LNCAP (cell line): ENCODE results near the gene WFDC5.

ENCODE experiments used
- CTCF ChIP-seq: fragments of 450-650 bp; IDR thresholded peaks from 2 replicates; pipeline ENCODE4 v1.5.1; 2017; ENCODE audit warnings: mild to moderate bottlenecking

WFDC5 gene

GRCh38 chr20:45152405-45152804 lies 37.4 kb upstream of the WFDC5 start:
- TF ChIP-seq CTCF, result no peak

- TF ChIP-seq CTCF, result no peak
Observed at GRCh38 chr20:45149062-45149461, 34.1 kb upstream of the WFDC5 start.

- TF ChIP-seq CTCF, result no peak
Observed at GRCh38 chr20:45140836-45141235, 25.9 kb upstream of the WFDC5 start.

GRCh38 chr20:45138561-45139300 lies 23.8 kb upstream of the WFDC5 start:
- TF ChIP-seq CTCF, result peak; percentile 82

GRCh38 chr20:45136911-45137310 lies 21.9 kb upstream of the WFDC5 start:
- TF ChIP-seq CTCF, result no peak

GRCh38 chr20:45128099-45128498 lies 13.1 kb upstream of the WFDC5 start:
- no peak for TF ChIP-seq CTCF

GRCh38 chr20:45124365-45124764 lies 9.4 kb upstream of the WFDC5 start, which contains the start of gene WFDC12:
WFDC12 (minus strand) TSS chr20:45124465; CDS start chr20:45124447, 18 bp downstream.
- no peak for TF ChIP-seq CTCF

- no peak for TF ChIP-seq CTCF
Observed at GRCh38 chr20:45121388-45121787, 6.4 kb upstream of the WFDC5 start.
